LNCAP (cell line): ENCODE data around the gene DTNA.

Experiments used
- TF ChIP-seq, protein P1 (sequence below): fragments of 450-650 bp; IDR thresholded peaks from 2 replicates; pipeline ENCODE4 v1.5.1; 2017; ENCODE audit warnings: mild to moderate bottlenecking

Gene DTNA

GRCh38 chr18:34779112-34779511, 69.0 kb downstream of the DTNA start:
- TF ChIP-seq, protein P1, sequence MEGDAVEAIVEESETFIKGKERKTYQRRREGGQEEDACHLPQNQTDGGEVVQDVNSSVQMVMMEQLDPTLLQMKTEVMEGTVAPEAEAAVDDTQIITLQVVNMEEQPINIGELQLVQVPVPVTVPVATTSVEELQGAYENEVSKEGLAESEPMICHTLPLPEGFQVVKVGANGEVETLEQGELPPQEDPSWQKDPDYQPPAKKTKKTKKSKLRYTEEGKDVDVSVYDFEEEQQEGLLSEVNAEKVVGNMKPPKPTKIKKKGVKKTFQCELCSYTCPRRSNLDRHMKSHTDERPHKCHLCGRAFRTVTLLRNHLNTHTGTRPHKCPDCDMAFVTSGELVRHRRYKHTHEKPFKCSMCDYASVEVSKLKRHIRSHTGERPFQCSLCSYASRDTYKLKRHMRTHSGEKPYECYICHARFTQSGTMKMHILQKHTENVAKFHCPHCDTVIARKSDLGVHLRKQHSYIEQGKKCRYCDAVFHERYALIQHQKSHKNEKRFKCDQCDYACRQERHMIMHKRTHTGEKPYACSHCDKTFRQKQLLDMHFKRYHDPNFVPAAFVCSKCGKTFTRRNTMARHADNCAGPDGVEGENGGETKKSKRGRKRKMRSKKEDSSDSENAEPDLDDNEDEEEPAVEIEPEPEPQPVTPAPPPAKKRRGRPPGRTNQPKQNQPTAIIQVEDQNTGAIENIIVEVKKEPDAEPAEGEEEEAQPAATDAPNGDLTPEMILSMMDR: no peak

DNA sequence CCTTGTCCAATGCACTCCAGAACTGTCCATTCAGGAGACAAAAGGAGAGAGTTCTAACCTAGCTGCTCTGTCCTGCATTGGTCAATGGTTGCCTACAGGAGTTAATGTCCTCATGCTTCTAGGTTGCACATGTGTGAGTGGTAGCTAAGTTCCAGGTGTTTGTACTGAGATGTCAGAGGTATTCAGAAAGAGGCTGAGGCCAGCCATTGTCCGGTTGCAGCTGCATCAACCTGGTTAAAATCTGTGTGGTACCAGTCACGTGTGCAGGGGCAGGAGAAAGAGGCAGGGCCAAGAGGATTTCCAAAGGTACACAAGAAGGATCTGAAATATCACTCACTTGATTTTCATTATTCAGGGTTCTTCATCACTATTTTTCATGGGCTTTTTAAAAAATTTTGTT, 70.8 kb downstream of the DTNA start:
- TF ChIP-seq, protein P1: no peak

DNA sequence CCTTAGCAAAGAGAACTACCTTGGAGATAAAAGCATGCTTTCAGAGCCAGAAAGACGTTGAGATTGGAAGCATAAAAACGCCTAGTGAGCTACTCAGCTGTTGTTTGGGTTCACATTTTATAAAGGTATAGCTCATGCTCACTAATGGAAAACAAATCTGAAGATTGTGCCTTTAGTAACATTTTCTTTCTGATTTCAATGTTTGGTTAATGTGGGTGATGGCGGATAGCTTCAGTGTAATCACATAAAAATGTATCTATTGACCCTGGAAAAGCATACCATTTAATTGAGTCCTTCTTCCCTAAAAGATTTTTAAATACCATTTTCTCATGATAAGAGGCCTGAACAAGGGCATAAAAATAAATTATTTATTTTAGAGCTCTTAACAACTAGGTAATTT, 73.4 kb downstream of the DTNA start:
- TF ChIP-seq, protein P1: no peak

GRCh38 chr18:34786162-34786741, 76.2 kb downstream of the DTNA start:
- TF ChIP-seq, protein P1: no peak

DNA sequence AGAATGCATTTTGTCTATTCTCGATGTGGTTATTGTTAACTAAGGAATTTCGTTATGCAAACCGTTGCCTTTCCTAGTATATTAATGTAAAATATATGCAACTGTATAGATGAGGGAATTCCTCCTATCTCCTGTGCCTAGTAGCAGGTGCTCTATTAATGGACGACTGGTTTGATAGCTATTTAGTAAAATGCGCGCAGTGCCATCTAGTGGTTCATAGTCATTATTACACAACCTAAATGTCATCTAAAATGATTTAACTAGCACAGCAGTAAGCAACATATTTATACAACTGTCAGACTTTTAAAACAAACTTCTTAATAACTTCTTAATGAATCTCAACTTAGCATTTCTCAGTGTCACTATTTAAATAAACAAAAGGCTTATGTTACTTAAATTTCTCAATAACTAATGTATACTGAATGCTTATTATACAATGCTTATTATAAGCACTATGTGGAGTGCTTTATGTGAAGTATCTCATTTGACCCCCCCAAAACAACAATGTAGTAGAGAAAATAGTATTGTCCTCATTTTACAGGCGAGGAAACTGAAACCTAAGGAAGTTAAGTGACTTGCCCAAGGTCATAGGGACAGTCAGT, 77.9 kb downstream of the DTNA start:
- TF ChIP-seq, protein P1: peak; percentile 72

DNA sequence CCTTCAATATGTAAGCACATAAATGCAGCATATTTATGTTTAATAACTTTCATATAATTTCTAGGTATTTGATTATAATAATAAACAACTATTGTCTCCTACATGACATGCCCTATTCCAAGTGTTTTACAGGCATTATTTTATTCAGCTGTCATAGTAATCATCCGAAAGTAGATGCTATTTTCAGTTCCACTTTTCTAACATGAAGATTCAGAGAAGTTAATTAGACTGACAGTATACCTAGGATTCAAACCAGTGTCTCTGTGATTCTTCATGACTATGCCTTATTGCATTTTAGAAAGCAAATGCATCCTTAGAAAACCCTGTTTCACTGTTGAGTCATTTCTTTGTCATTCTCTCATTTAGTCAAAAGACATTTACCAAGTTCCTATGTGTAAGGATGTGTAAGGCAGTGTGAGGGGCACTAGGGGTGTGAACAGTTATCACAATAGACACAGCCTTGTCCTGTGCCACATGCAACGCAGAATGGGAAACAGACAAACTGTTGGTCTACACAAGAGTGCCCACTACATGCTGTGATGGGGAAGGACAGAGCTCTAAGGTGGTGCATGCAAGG, 79.8 kb downstream of the DTNA start:
- TF ChIP-seq, protein P1: no peak

GRCh38 chr18:34794348-34794747, 84.2 kb downstream of the DTNA start:
- TF ChIP-seq, protein P1: no peak
